Measurements from ENCODE around the gene FARSB.

GRCh38 chr2:222582928-222583327 lies 73.0 kb downstream of the FARSB start:
- TF ChIP-seq CTCF (IDR thresholded peaks at IDR 0.05) (peak; percentile 37), EZH2 (IDR thresholded peaks at IDR 0.05) (no peak), EZH2phosphoT487 (IDR thresholded peaks at IDR 0.05) (no peak)

All from neural progenitor cell (in vitro differentiated cells).